K562 (cell line): ENCODE data around the gene TNFRSF18.

Experiments
- ARHGAP35 ChIP-seq: fragments of 450-650 bp; IDR thresholded peaks from 2 replicates; pipeline ENCODE4 v1.6.1; 2018; ENCODE audit not compliant: partially characterized antibody
- CEBPB ChIP-seq: fragments of 450-650 bp; IDR thresholded peaks from 2 replicates; pipeline ENCODE4 v1.6.1; 2016; ENCODE audit warnings: missing genetic modification characterization, missing compliant biosample characterization
- CTCF ChIP-seq, 3 experiments: IDR thresholded peaks in 2 of 3; conservative IDR thresholded peaks in 1 of 3; 2 replicates each; pipeline ENCODE4 v1.5.1; 2011 to 2012; ENCODE audit warnings: low read length in 3 of 3, mild to moderate bottlenecking in 3 of 3, control low read depth in 2 of 3, improper control_type of control experiment in 1 of 3, inconsistent platforms in 1 of 3, low read depth in 1 of 3, mixed read lengths in 1 of 3, moderate library complexity in 1 of 3; ENCODE audit not compliant: insufficient read depth in 2 of 3
- ESRRB ChIP-seq: fragments of 250-450 bp; sonication (Bioruptor Pico); IDR thresholded peaks from 2 replicates; pipeline ENCODE4 v1.5.0; 2020; ENCODE audit warnings: mild to moderate bottlenecking, moderate library complexity, borderline replicate concordance
- FOS ChIP-seq: IDR thresholded peaks from 3 replicates; pipeline ENCODE4 v1.6.1; 2011; ENCODE audit not compliant: insufficient read length; ENCODE audit errors: extremely low read depth
- GTF2F1 ChIP-seq: IDR thresholded peaks from 2 replicates; pipeline ENCODE4 v1.6.1; 2011; ENCODE audit warnings: low read depth, low read length, improper control_type of control experiment
- HNRNPH1 ChIP-seq: fragments of 200-400 bp; formaldehyde crosslinking; optimal IDR thresholded peaks from 2 replicates; pipeline ENCODE3; 2017; ENCODE audit warnings: low read depth, mild to moderate bottlenecking, low read length, moderate library complexity
- JUND ChIP-seq, 2 experiments: IDR thresholded peaks; 2 replicates in 1 of 2; 3 replicates in 1 of 2; pipeline ENCODE4 v1.6.1; 2011; ENCODE audit warnings: borderline replicate concordance in 2 of 2, low read depth in 2 of 2, low read length in 2 of 2, improper control_type of control experiment in 1 of 2, missing biosample characterization in 1 of 2, missing genetic modification characterization in 1 of 2, missing genetic modification reagents in 1 of 2
- MAX ChIP-seq: sonication (generic); formaldehyde crosslinking; IDR thresholded peaks from 2 replicates; pipeline ENCODE4 v1.9.0; 2022; ENCODE audit warnings: mild to moderate bottlenecking, missing genetic modification reagents
- MED1 ChIP-seq: sonication (generic); formaldehyde crosslinking; IDR thresholded peaks from 2 replicates; pipeline ENCODE4 v1.8.1; 2023; ENCODE audit warnings: missing genetic modification reagents, borderline replicate concordance
- POLR2A ChIP-seq: fragments of 450-650 bp; conservative IDR thresholded peaks from 2 replicates; pipeline ENCODE4 v1.6.1; 2016
- ZBTB17 ChIP-seq: fragments of 450-650 bp; formaldehyde crosslinking; IDR thresholded peaks from 2 replicates; pipeline ENCODE4 v1.4.0; 2020; ENCODE audit warnings: mild to moderate bottlenecking
- ZNF707 ChIP-seq: fragments of 250-450 bp; sonication (Bioruptor Pico); conservative IDR thresholded peaks from 2 replicates; pipeline ENCODE4 v1.8.0; 2022; ENCODE audit warnings: inconsistent platforms, mild to moderate bottlenecking, moderate library complexity

DNA sequence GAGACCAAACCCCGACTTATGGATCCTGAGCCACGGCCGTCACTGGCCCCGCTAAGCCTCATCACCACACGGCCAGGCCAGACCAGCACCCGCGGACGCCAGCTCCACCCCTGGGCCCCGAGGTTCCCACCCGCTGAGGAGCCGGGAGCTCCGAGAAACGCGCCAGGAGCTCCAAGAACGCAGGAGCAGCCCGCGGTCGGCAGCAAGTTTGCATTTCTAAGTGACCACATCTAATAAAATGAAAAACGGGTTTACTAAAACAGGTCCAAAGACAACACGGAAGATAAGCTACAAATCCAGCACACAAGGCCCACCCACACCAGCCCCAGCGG, 48.2 kb upstream of the TNFRSF18 start:
- TF ChIP-seq ZNF707 (CRISPR knock-in tag): no peak
- TF ChIP-seq ZBTB17 (CRISPR knock-in tag): no peak
- TF ChIP-seq CTCF (IDR thresholded peaks at IDR 0.05 in 2 of 3, conservative IDR thresholded peaks at IDR 0.05 in 1 of 3; ENCODE audit: insufficient read depth in 2 of 3, low read depth in 1 of 3, low read length in 3 of 3): no peak
- no peak for TF ChIP-seq MED1 (CRISPR knock-in tag)
- TF ChIP-seq ESRRB (CRISPR knock-in tag): no peak
- TF ChIP-seq MAX: no peak
- TF ChIP-seq HNRNPH1: no peak
- TF ChIP-seq FOS: no peak
- no peak for TF ChIP-seq JUND (IDR thresholded peaks at IDR 0.05; ENCODE audit: borderline replicate concordance, low read depth, low read length)
- TF ChIP-seq JUND (tag; IDR thresholded peaks at IDR 0.05; ENCODE audit: borderline replicate concordance, low read depth, low read length): no peak
- no peak for TF ChIP-seq CEBPB (tag)
- TF ChIP-seq ARHGAP35: no peak
- TF ChIP-seq POLR2A: no peak
- no peak for TF ChIP-seq GTF2F1
